SK-N-SH treated with all-trans-retinoic acid at 6 μM for 48 hours (cell line): Measurements from ENCODE around the gene C22orf31.

Experiments used
- ATAC-seq: fragments of 200-7000 bp; cut with Tn5 transposase; 3 replicates; pipeline ENCODE4 v1.9.1; 2020; ENCODE audit warnings: mild to moderate bottlenecking, moderate library complexity
- ARNTL ChIP-seq: fragments of 450-650 bp; formaldehyde crosslinking; IDR thresholded peaks from 2 replicates; pipeline ENCODE4 v1.5.0; 2020; ENCODE audit warnings: low read depth, mild to moderate bottlenecking, moderate library complexity, borderline replicate concordance
- BACH2 ChIP-seq: fragments of 250-450 bp; sonication (Bioruptor Pico); IDR thresholded peaks from 2 replicates; pipeline ENCODE4 v1.9.0; 2021; ENCODE audit warnings: mild to moderate bottlenecking, borderline replicate concordance
- ESRRG ChIP-seq: fragments of 250-450 bp; sonication (Bioruptor Pico); IDR thresholded peaks from 2 replicates; pipeline ENCODE4 v1.6.1; 2021; ENCODE audit warnings: mild to moderate bottlenecking
- GLIS3 ChIP-seq: fragments of 250-450 bp; sonication (Bioruptor Pico); IDR thresholded peaks from 2 replicates; pipeline ENCODE4 v1.5.0; 2020; ENCODE audit warnings: mild to moderate bottlenecking, moderate library complexity
- ISL1 ChIP-seq: fragments of 250-450 bp; sonication (Bioruptor Pico); IDR thresholded peaks from 2 replicates; pipeline ENCODE4 v2.1.2; 2022; ENCODE audit warnings: mild to moderate bottlenecking, moderate library complexity
- OSR1 ChIP-seq: fragments of 250-450 bp; sonication (Bioruptor Pico); IDR thresholded peaks from 2 replicates; pipeline ENCODE4 v1.8.0; 2022; ENCODE audit warnings: moderate library complexity, mild to moderate bottlenecking, inconsistent platforms
- PPARA ChIP-seq: fragments of 250-450 bp; sonication (Bioruptor Pico); IDR thresholded peaks from 2 replicates; pipeline ENCODE4 v1.5.0; 2020; ENCODE audit warnings: mild to moderate bottlenecking, borderline replicate concordance
- SNAI2 ChIP-seq: fragments of 250-450 bp; sonication (Bioruptor Pico); IDR thresholded peaks from 2 replicates; pipeline ENCODE4 v1.5.0; 2020; ENCODE audit warnings: mild to moderate bottlenecking, moderate library complexity
- TCF4 ChIP-seq: fragments of 250-450 bp; sonication (Bioruptor Pico); IDR thresholded peaks from 2 replicates; pipeline ENCODE4 v1.8.0; 2021; ENCODE audit warnings: mild to moderate bottlenecking, moderate library complexity, borderline replicate concordance
- TOX ChIP-seq: fragments of 250-450 bp; sonication (Bioruptor Pico); IDR thresholded peaks from 2 replicates; pipeline ENCODE4 v1.8.0; 2021; ENCODE audit warnings: mild to moderate bottlenecking, moderate library complexity, borderline replicate concordance
- ZC3H10 ChIP-seq: fragments of 250-450 bp; sonication (Bioruptor Pico); IDR thresholded peaks from 2 replicates; pipeline ENCODE4 v1.5.1; 2021; ENCODE audit warnings: mild to moderate bottlenecking, moderate library complexity
- ZFP3 ChIP-seq: fragments of 250-450 bp; sonication (Bioruptor Pico); IDR thresholded peaks from 2 replicates; pipeline ENCODE4 v1.5.0; 2020; ENCODE audit warnings: mild to moderate bottlenecking, moderate library complexity
- ZFP30 ChIP-seq: fragments of 450-650 bp; formaldehyde crosslinking; IDR thresholded peaks from 2 replicates; pipeline ENCODE4 v1.5.0; 2022; ENCODE audit warnings: mild to moderate bottlenecking, moderate library complexity
- ZNF565 ChIP-seq: fragments of 450-650 bp; formaldehyde crosslinking; conservative IDR thresholded peaks from 2 replicates; pipeline ENCODE4 v1.5.0; 2020; ENCODE audit warnings: low read depth, mild to moderate bottlenecking, moderate library complexity
- ZNF70 ChIP-seq: fragments of 450-650 bp; formaldehyde crosslinking; IDR thresholded peaks from 2 replicates; pipeline ENCODE4 v1.5.0; 2020; ENCODE audit warnings: mild to moderate bottlenecking, moderate library complexity
- ZNF8 ChIP-seq: fragments of 450-650 bp; formaldehyde crosslinking; IDR thresholded peaks from 2 replicates; pipeline ENCODE4 v1.5.0; 2020; ENCODE audit warnings: mild to moderate bottlenecking, moderate library complexity
- TF ChIP-seq, protein P1 (sequence below): fragments of 250-450 bp; sonication (Bioruptor Pico); IDR thresholded peaks from 2 replicates; pipeline ENCODE4 v1.8.0; 2020; ENCODE audit warnings: mild to moderate bottlenecking, moderate library complexity, borderline replicate concordance
- TF ChIP-seq, protein P2 (sequence below): fragments of 250-450 bp; sonication (Bioruptor Pico); IDR thresholded peaks from 2 replicates; pipeline ENCODE4 v1.5.1; 2021; ENCODE audit warnings: mild to moderate bottlenecking, moderate library complexity
- TF ChIP-seq, protein P3 (sequence below): fragments of 250-450 bp; sonication (Bioruptor Pico); IDR thresholded peaks from 2 replicates; pipeline ENCODE4 v1.5.1; 2020; ENCODE audit warnings: low read depth, mild to moderate bottlenecking, moderate library complexity
- TF ChIP-seq, protein P4 (sequence below): fragments of 250-450 bp; sonication (Bioruptor Pico); IDR thresholded peaks from 2 replicates; pipeline ENCODE4 v1.8.0; 2021; ENCODE audit warnings: low read depth, mild to moderate bottlenecking, moderate library complexity, borderline replicate concordance

The C22orf31 gene

DNA sequence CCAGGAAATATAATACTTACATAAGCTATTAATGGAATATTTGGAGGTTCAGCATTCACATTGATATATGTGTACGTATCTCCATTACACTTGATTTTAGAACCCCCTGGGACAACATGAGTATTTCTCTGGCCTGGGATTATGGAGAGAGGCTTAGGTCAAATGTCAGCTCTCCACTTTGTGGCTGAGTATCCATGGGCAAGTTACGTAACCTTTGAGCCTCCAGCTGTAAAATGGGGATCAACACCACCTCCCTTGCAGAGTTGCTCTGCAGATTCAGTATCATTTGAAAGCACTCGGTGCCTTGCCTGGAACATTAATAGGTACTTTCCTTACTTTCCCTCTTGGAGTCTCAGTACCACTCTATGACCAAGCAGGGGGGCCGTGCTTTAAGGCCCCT, 33.2 kb downstream of the C22orf31 start:
- ATAC-seq = no peak
- TF ChIP-seq ZFP3 (CRISPR knock-in tag) (no peak), OSR1 (no peak), ZNF565 (CRISPR knock-in tag) (no peak), ZC3H10 (CRISPR knock-in tag) (no peak), ISL1 (CRISPR knock-in tag) (no peak), ZNF8 (CRISPR knock-in tag) (no peak), SNAI2 (CRISPR knock-in tag) (no peak), ZFP30 (no peak), BACH2 (CRISPR knock-in tag) (no peak), GLIS3 (CRISPR knock-in tag) (no peak)
- TF ChIP-seq, protein P1, sequence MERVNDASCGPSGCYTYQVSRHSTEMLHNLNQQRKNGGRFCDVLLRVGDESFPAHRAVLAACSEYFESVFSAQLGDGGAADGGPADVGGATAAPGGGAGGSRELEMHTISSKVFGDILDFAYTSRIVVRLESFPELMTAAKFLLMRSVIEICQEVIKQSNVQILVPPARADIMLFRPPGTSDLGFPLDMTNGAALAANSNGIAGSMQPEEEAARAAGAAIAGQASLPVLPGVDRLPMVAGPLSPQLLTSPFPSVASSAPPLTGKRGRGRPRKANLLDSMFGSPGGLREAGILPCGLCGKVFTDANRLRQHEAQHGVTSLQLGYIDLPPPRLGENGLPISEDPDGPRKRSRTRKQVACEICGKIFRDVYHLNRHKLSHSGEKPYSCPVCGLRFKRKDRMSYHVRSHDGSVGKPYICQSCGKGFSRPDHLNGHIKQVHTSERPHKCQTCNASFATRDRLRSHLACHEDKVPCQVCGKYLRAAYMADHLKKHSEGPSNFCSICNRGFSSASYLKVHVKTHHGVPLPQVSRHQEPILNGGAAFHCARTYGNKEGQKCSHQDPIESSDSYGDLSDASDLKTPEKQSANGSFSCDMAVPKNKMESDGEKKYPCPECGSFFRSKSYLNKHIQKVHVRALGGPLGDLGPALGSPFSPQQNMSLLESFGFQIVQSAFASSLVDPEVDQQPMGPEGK (CRISPR knock-in tag) = no peak
- TF ChIP-seq, protein P2, sequence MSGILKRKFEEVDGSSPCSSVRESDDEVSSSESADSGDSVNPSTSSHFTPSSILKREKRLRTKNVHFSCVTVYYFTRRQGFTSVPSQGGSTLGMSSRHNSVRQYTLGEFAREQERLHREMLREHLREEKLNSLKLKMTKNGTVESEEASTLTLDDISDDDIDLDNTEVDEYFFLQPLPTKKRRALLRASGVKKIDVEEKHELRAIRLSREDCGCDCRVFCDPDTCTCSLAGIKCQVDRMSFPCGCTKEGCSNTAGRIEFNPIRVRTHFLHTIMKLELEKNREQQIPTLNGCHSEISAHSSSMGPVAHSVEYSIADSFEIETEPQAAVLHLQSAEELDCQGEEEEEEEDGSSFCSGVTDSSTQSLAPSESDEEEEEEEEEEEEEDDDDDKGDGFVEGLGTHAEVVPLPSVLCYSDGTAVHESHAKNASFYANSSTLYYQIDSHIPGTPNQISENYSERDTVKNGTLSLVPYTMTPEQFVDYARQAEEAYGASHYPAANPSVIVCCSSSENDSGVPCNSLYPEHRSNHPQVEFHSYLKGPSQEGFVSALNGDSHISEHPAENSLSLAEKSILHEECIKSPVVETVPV = no peak
- TF ChIP-seq, protein P3, sequence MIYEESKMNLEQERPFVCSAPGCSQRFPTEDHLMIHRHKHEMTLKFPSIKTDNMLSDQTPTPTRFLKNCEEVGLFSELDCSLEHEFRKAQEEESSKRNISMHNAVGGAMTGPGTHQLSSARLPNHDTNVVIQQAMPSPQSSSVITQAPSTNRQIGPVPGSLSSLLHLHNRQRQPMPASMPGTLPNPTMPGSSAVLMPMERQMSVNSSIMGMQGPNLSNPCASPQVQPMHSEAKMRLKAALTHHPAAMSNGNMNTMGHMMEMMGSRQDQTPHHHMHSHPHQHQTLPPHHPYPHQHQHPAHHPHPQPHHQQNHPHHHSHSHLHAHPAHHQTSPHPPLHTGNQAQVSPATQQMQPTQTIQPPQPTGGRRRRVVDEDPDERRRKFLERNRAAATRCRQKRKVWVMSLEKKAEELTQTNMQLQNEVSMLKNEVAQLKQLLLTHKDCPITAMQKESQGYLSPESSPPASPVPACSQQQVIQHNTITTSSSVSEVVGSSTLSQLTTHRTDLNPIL (CRISPR knock-in tag) = no peak

DNA sequence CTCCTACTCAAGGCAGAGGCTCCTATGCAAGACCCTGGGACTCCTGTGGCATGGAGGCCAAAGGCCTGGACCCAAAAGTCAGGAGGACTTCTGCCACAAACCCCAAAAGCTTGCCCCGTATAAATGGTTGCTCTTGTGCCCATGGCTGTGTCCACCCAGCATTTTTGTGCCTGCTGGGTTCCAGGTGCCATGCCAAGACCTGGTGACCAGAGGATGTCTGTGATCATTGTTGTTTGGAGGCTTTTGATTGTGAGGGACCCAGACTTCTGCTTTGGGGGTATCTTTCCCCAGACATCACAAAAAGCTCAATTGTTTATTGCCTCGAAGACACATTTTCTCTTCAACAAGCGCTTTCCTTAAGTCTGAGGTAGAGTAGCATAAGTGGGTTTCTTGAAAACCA, 35.1 kb downstream of the C22orf31 start:
- no peak for TF ChIP-seq ISL1 (CRISPR knock-in tag)
- no peak for TF ChIP-seq ESRRG
- no peak for TF ChIP-seq ARNTL
- no peak for TF ChIP-seq BACH2 (CRISPR knock-in tag)
- TF ChIP-seq PPARA (CRISPR knock-in tag) = no peak
- TF ChIP-seq SNAI2 (CRISPR knock-in tag) = no peak
- no peak for TF ChIP-seq ZFP30
- TF ChIP-seq, protein P3 (CRISPR knock-in tag) = no peak
- TF ChIP-seq, protein P1 (CRISPR knock-in tag) = no peak
- TF ChIP-seq, protein P2 = no peak
- TF ChIP-seq OSR1 = no peak
- no peak for TF ChIP-seq TOX
- TF ChIP-seq TCF4 (CRISPR knock-in tag) = no peak
- ATAC-seq = no peak

DNA sequence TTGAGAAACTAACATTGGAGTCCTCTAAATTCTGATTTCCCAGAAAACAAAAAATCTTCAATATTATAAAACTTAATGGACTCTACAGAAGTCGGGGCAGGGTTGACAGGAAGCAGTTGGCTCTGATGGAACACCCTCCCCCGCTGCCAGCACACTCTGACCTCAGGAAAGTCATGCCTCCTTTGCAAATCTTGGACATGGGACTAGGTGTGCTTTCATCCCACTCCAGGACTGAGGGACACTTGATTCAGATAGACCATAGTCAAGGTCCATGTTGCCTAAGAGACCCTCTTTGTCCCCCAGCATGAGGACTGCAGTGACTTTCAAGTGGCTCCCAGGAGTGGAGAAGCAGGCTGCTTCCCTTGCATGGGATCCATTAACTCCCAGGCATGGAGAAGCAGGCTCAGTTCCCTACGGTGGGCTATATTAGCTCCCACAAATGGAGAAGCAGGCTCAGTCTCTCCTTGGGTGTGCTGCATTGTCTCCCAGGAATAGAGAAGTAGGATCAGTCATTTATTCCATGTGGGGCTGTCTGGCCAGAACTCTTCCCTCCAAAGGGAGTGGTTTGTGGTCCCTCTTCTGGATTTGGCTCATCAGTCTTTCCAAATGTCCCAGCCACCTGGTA, 38.3 kb downstream of the C22orf31 start:
- ATAC-seq = no peak
- no peak for TF ChIP-seq GLIS3 (CRISPR knock-in tag)
- TF ChIP-seq TCF4 (CRISPR knock-in tag) = no peak
- TF ChIP-seq ZNF70 (CRISPR knock-in tag) = no peak
- no peak for TF ChIP-seq ZFP30
- TF ChIP-seq, protein P4, sequence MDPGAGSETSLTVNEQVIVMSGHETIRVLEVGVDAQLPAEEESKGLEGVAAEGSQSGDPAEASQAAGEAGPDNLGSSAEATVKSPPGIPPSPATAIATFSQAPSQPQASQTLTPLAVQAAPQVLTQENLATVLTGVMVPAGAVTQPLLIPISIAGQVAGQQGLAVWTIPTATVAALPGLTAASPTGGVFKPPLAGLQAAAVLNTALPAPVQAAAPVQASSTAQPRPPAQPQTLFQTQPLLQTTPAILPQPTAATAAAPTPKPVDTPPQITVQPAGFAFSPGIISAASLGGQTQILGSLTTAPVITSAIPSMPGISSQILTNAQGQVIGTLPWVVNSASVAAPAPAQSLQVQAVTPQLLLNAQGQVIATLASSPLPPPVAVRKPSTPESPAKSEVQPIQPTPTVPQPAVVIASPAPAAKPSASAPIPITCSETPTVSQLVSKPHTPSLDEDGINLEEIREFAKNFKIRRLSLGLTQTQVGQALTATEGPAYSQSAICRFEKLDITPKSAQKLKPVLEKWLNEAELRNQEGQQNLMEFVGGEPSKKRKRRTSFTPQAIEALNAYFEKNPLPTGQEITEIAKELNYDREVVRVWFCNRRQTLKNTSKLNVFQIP = no peak
- TF ChIP-seq, protein P3 (CRISPR knock-in tag) = no peak
- TF ChIP-seq ZC3H10 (CRISPR knock-in tag) = no peak
- TF ChIP-seq, protein P1 (CRISPR knock-in tag) = no peak
- no peak for TF ChIP-seq SNAI2 (CRISPR knock-in tag)
